ENCODE results near the gene STK32C. TPM values are rescaled to one million over a fixed set of nuclear protein-coding genes. Genes with fewer than 3 reads are reported as not detected.

Gene STK32C
- total and polyA plus RNA-seq, 8 donors, result 9.9 to 18.2 (median 11.6) TPM

DNA sequence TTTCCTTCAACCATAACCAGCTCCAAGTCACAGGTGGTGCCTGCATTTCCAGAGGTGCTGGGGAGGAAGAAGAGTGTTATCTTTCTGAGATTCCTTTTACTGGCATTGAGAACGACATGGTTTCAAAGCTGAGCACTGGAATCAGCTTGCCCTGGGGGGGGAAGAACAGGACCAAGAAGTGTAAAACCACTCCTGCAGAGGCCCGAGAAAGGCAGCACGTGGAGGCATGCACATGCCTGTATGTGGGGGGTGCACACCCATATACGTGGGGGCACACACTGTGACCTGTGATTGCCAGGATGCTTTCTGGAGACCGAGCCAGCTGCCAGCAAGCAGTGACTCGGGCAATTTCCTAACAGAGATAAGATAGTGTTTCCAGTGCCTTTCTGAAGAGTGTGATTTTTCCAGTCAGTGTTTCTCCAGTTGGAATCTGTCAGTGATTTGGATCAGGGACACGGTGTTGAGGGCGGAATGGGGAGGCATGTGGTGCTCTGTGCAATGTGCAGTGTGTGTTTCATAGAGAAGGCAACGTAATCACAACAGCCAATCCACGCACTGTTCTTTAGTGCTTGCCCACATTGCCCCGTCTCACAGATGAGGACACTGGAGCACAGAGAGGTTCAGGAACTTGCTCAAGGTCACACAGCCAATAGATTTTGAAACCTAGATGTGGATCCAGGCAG is 28.5 kb upstream of the STK32C start:
- Histone ChIP-seq H3K27ac (peak overlapping the region; percentile 72 to 79), H3K4me1 (peaks cover 18 to 40% of the 10 kb centered on the region in 2 donors), H3K9me3 (no peaks in the 10 kb centered on the region), H3K27me3 (no peaks in the 10 kb centered on the region), H3K36me3 (no peaks in the 10 kb centered on the region), H3K4me3 (peak overlapping the region in 1 of 2 donors; percentile 36)
- TF ChIP-seq, protein P1, sequence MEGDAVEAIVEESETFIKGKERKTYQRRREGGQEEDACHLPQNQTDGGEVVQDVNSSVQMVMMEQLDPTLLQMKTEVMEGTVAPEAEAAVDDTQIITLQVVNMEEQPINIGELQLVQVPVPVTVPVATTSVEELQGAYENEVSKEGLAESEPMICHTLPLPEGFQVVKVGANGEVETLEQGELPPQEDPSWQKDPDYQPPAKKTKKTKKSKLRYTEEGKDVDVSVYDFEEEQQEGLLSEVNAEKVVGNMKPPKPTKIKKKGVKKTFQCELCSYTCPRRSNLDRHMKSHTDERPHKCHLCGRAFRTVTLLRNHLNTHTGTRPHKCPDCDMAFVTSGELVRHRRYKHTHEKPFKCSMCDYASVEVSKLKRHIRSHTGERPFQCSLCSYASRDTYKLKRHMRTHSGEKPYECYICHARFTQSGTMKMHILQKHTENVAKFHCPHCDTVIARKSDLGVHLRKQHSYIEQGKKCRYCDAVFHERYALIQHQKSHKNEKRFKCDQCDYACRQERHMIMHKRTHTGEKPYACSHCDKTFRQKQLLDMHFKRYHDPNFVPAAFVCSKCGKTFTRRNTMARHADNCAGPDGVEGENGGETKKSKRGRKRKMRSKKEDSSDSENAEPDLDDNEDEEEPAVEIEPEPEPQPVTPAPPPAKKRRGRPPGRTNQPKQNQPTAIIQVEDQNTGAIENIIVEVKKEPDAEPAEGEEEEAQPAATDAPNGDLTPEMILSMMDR (IDR thresholded peaks at IDR 0.05), result no peak
- intact Hi-C loops (cut with DNase I), result no loop called here
- no peak for ATAC-seq
- peak in 1 of 4 donors; percentile 21 for DNase-seq

DNA sequence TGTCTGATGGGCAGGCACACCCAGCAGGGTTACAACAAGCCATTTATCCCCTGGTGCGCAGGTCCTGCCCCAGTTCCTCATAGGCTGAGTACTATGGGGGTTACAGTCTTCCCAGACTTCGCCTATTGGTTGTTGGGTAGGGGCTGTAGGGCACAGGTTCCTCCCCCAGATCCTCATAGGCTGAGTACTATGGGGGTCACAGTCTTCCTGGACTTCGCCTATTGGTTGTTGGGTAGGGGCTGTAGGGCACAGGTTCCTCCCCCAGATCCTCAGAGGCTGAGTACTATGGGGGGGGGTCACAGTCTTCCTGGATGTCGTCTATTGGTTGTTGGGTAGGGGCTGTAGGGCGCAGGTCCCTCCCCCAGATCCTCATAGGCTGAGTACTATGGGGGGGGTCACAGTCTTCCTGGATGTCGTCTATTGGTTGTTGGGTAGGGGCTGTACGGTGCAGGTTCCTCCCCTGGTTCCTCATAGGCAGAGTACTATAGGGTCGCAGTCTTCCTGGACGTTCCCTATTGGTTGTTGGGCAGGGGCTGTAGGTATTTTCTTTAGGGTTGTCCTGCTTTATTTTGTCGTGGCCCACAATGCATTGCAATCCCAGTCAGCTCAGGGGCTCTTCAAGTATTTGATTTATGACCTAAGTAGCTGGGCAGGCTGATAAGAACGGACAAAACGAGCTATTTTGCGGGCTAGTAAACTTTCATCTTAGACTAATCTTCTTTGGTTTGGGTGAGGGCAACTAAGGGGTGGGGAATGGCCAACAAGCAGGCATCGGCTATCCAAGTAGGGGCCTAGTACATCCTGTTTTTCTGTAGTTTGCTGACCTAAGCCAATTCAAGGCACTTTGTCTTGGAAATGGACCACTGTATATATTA is 27.7 kb upstream of the STK32C start:
- peak overlapping the region in 1 of 2 donors; percentile 36 for H3K4me3 ChIP-seq
- TF ChIP-seq, protein P1 (IDR thresholded peaks at IDR 0.05), result no peak
- H3K4me1 ChIP-seq, result peaks cover 23 to 48% of the 10 kb centered on the region in 2 donors
- no peaks in the 10 kb centered on the region for H3K27me3 ChIP-seq
- DNase-seq (peak in 2 of 4 donors; percentile 86 to 88), ATAC-seq (peak; percentile 73)
- H3K9me3 ChIP-seq, result no peaks in the 10 kb centered on the region
- no peaks in the 10 kb centered on the region for H3K36me3 ChIP-seq
- intact Hi-C loops (cut with DNase I), result no loop called here
- H3K27ac ChIP-seq, result peak overlapping the region; percentile 72 to 79

DNA sequence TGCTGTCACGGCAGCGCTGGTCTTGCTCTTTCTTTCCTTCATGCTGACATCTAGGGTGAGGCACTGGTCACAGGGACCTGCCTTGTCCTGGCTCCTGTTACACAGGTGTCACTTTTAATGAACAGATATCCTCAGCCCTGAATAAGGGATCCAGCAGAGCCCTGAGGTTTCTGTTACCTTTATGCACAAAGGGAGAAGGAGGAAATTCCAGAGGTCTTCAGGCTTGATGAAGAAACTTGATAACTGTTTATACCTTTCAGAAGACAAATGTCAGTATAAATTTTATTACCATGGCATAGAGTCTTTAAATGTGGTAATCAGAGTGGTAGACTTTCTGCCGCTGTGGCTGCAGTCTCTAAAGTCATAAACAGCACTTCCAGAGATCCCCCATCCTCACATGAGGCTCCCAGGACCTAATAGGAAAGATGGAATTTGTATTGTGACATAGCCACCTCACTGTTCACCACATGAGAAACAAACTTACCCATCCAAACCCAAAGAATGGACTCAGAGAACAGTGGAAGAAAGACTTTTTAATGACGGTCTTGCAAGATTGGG is 27.0 kb upstream of the STK32C start:
- no peak for DNase-seq
- H3K9me3 ChIP-seq, result no peaks in the 10 kb centered on the region
- peak overlapping the region in 1 of 2 donors; percentile 18 for H3K4me3 ChIP-seq
- H3K4me1 ChIP-seq, result peaks cover 28 to 55% of the 10 kb centered on the region in 2 donors
- H3K27ac ChIP-seq, result peak overlapping the region; percentile 28 to 79
- TF ChIP-seq, protein P1 (IDR thresholded peaks at IDR 0.05), result no peak
- ATAC-seq, result no peak
- intact Hi-C loops (cut with DNase I), result no loop called here
- H3K27me3 ChIP-seq, result no peaks in the 10 kb centered on the region
- H3K36me3 ChIP-seq, result no peaks in the 10 kb centered on the region

DNA sequence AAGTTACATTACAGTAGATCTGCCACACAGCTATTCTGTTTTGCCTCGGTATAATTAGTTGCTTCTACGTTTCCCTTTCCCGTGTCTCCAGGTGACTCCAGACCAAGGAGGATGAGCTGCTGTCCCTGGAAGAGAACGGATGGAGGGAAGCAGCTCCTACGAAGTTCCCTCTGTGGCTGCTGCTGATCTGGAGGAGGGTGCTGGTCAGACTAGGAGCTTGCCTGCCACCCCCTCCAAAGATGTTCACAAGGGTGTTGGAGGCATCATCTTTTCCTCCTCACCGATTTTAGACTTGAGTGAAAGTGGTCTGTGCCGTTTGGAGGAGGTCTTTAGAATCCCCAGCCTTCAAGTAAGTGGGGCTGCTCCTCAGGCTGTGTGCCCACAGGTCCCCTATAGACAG is 25.6 kb upstream of the STK32C start:
- TF ChIP-seq, protein P1 (IDR thresholded peaks at IDR 0.05), result no peak
- intact Hi-C loops (cut with DNase I), result no loop called here
- Histone ChIP-seq H3K27ac (peak overlapping the region in 1 of 2 donors; percentile 88), H3K27me3 (no peaks in the 10 kb centered on the region), H3K36me3 (no peaks in the 10 kb centered on the region), H3K4me3 (no peak overlapping the region), H3K9me3 (no peaks in the 10 kb centered on the region), H3K4me1 (peaks cover 31 to 68% of the 10 kb centered on the region in 2 donors)
- ATAC-seq (no peak), DNase-seq (peak in 1 of 4 donors; percentile 27)

DNA sequence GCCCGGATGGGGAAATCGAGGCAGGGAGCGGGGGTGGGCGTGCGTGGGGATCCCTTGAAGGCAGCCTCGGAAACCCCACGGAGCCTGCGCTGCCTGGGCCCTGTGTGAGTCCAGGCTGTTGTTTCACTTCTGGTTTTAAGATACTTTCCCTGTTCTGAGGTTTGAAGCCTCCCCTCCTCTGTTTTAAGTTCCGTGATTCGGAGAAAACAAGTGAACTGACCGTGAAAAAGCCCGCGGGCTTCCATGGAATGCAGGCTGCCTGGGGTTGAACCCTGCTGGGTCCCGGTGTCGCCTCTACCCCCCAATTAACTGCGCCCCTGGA is 24.6 kb upstream of the STK32C start:
- Histone ChIP-seq H3K27ac (peak overlapping the region; percentile 82 to 88), H3K4me1 (peaks cover 31 to 71% of the 10 kb centered on the region in 2 donors), H3K9me3 (no peaks in the 10 kb centered on the region), H3K4me3 (peak overlapping the region; percentile 92 to 95), H3K27me3 (no peaks in the 10 kb centered on the region), H3K36me3 (no peaks in the 10 kb centered on the region)
- DNase-seq (no peak), ATAC-seq (peak; percentile 3)
- intact Hi-C loops (cut with DNase I), result no loop called here
- TF ChIP-seq, protein P1 (IDR thresholded peaks at IDR 0.05), result no peak

Measured in left lung (tissue), 10 donors.